Activated CD4-positive, CD25-positive, alpha-beta regulatory T cell treated with anti-CD3 and anti-CD28 coated beads, Interleukin-2, amount 50 U/mL, for 16 hours (primary cell): ENCODE data around the gene CDK4.
"Not testable (repeated sequence)": the region's sequence is repeated elsewhere in the genome, so short reads cannot be mapped to it uniquely, and the experiment has no call there.

Source experiments
- DNase-seq: peaks from one replicate; pipeline ENCODE4 v3.0.0-alpha.2; 2020; ENCODE audit warnings: low read depth, low spot score

The CDK4 gene

GRCh38 chr12:57751788-57752667, at the start of gene CDK4:
Gene CDK4, minus strand, starts transcription at chr12:57752310. Its CDS starts 593 bp downstream, at chr12:57751717.
- DNase-seq = peak; percentile 96

DNA sequence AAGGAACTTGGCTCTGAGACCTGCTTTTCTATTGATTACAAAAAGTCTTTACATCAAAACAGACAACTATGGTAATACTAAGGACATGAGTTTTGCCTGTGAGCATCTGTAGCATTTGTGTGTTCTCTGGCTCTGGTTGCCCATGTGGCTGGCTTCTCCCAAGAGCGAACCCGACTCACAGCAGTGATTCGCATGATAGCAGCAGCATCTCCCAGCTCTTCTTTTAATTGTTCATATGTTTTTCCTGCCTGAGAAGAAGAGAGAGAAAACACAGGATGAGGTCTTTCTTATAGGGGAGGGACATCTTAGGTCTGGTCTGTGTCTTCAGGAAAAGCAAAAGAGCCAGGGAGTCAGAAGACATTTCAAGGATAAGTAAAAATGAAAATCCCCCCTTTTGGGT, 48.9 kb upstream of the CDK4 start:
- no peak for DNase-seq

DNA sequence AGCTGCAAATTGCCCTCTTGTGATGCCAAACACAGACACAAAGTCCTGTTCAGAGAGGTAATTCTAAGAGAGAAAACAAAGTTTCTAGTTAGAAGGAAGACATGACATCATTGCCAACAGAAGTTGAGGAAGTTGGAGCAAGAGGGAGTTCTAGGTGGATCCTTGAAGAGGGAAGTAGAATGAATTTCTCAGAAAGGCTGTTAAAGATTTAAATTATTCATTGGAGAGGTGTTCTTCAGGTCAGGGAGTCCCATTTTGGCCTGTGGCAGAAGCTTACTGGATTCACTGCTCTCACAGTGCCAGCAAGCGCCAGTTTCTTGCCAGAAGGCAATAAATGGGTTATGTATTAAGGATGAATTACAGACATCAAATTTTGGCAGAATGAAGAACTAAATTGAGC, 45.8 kb upstream of the CDK4 start:
- no peak for DNase-seq

DNA sequence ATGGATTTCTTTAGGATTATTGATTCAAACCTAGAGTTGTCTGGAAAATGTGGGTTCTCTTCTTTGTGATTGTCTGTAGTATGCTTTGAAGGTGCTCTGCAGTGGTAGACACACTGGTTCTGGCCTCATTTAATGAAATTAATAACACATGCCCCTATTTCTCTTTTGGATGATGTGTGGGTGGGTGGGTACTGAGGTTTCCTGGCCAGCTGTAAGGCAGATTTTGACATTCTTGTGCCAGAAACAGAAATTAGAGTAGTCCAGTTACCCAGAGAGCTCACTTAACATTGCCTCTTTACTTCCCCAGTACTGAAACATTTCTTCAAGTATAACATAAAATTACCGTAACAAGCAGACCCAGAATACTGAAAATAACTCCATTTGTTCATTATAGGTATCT, 44.9 kb upstream of the CDK4 start:
- DNase-seq = no peak

DNA sequence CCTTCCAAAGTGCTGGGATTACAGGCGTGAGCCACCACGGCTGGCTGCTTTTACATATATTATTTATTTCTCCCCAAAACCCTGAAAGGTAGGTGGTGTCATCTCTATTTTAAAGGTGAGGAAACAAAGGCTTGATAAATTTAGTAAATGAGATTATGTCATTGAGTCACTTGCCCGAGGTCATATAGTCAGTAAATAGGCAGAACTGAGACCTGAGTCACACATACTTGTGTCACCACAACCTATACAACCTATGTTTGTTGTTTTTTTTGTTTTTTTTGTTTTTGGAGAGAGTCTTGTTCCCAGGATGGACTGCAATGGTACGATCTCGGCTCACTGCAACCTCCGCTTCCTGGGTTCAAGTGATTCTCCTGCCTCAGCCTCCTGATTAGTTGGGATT, 43.2 kb upstream of the CDK4 start:
- no peak for DNase-seq

- DNase-seq = no peak
Measured at GRCh38 chr12:57793920-57794319, 41.8 kb upstream of the CDK4 start.

DNA sequence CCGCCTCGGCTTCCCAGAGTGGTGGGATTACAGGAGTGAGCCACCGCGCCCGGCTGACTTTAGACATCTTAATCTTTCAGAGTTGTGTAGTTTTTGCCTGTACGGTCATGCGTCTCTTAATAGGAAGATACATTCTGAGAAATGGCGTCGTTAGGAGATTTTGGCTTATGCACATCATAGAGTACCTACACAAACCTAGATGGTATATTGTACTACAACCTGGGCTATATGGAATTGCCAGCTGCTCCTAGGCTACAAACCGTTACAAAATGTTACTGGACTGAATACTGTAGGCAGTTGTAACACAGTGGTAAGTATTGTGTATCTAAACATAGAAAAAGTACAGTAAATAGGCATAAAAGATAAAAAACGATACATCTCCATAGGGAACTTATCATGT, 31.8 kb upstream of the CDK4 start:
- DNase-seq = no peak

DNA sequence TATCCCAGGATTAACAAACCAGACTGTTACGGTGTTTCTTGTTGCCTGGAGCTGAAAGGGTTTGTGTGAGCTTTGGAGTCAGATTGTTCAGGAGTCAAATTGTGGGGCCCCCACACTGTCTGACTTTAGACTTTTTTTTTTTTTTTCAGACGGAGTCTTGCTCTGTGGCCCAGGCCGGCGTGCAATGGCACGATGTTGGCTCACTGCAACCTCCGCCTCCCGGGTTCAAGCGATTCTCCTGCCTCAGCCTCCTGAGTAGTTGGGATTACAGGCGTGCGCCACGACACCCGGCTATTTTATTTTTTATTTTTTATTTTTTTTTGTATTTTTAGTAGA, 31.3 kb upstream of the CDK4 start:
- no peak for DNase-seq

GRCh38 chr12:57782608-57783465, 30.7 kb upstream of the CDK4 start, which contains the start of gene TSFM:
Gene TSFM, plus strand, starts transcription at chr12:57782787. Its CDS starts 15 bp downstream, at chr12:57782802.
- DNase-seq = peak; percentile 97

- DNase-seq = no peak
Measured at GRCh38 chr12:57782243-57782607, 30.1 kb upstream of the CDK4 start.

DNA sequence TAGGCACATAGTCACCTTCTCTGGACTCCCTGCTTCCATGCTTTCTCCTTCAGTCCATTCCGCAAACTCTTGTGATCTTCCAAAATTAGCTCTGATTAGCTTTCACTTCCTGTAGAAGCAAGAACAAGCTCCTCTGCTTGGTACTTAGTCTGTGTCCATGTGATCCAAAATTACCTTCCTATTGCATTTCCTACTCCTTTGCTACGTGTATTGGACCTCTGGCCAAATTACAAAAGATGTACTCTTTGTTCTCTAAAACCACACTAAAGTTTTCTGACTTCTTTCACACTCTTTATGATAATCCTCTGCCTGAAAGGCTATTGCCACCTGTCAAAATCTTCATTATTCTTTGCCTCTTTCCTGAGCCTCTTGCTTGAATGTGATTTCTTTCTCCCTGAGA, 29.7 kb upstream of the CDK4 start:
- no peak for DNase-seq

DNA sequence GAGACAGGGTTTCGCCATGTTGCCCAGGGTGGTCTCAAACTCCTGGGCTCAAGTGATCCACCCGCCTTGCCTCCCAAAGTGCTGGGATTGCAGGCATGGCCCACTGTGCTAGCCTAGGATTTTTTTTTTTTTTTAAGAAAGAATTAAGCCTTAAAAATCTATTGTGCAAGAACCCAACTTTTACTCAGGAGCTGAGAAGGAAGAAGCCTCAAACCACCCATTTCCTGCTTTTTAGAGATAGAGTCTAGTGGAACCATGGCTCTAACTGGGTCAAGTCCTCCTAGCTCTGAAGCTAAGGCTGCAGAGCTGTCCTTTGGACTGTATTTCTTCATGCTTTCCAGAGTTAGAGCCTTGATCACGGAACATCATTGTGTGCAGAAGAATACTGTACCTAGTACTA, 29.1 kb upstream of the CDK4 start:
- no peak for DNase-seq

DNA sequence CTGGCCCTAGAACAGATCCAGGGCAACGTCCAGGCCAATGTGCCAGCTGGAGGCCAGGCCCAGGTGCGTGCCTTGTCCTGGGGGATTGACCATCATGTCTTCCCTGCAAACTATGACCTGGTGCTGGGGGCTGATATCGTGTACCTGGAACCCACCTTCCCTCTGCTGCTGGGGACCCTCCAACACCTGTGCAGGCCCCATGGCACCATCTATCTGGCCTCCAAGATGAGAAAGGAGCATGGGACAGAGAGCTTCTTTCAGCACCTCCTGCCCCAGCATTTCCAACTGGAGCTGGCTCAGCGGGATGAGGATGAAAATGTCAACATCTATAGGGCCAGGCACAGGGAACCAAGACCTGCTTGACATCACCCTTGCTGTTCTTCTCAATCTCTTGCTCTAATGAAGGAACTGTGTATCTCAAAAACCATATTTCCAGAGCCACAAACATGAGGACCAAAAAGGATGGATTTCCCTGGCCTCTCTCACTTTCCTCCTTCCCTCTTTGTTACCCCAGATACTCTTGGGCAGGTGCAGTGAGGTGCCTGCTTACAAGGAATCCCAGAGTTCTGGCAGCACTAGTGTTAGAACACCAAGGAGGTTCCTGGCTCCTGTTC, 28.3 kb upstream of the CDK4 start:
- no peak for DNase-seq

DNA sequence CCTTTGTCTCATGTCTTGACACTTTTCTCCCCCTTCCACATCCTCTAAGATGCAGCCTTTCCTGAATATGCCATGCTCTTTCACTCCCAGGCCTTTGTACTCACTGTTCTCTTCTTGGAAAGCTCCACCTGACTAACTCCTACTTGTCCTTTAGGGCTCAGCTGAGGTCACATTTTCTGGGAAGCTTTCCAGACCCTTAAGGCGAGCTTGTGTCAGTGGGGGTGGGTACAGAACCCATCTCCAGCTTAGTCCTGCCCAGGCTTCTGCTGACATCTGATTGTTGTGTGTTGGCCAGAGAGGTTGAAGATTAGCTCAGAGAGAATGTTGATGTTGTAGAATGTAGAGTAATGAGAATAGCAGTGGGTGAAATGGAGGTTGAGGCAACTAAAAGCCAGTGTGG, 27.6 kb upstream of the CDK4 start:
- no peak for DNase-seq

GRCh38 chr12:57777911-57778310, 25.8 kb upstream of the CDK4 start:
- DNase-seq = no peak

DNA sequence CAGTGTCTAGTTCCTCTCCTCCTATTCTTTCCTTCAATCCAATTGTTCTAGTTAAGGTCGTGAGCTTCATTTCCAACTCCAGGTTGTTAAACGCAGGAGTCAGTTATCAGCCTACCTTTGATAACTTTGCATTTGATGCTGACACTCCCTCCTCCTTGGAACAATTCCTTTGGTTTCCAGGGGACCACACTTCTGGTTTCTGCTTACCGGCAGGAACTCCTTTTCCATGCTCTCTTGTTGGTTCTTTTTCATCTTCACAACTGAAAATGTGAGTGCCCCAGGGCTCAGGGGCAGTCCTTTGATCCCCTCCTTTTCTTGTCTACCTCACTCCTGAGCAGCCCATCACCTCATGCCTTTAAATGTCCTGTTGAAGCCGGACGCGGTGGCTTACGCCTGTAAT, 25.3 kb upstream of the CDK4 start:
- DNase-seq = no peak

GRCh38 chr12:57776247-57776587, 24.1 kb upstream of the CDK4 start:
- no peak for DNase-seq

DNA sequence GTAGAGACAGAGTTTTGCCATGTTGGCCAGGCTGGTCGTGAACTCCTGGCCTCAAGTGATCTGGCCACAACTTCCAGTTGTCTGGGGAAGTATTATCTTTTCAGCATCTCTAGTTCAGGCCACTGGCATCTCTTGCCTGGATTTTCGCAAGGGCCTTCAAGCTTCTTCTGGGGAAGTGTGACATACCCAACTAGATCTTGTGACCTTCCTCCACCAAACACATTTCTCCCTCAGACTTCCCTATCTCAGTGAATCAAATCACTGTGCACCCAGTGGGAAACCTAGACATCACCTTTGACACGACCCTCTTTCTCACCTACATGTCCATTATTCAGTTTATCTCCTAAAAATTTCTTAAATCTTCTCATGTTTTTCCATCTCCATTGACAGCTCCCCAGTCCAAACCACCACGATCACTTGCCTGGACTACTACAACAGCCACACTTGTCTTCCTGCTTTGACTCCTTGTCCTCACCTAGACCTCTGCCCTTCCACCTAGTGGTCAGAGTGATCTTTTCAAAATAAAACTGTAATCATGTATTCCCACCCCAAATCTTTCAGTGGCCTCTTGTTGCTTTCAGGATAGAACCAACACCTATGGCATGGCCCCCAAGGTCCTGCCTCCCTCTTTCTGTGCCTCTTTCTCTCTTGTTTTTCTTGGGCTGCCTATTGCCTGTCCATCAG, 23.6 kb upstream of the CDK4 start:
- no peak for DNase-seq

- DNase-seq = no peak
Measured at GRCh38 chr12:57775044-57775443, 22.9 kb upstream of the CDK4 start.

GRCh38 chr12:57774634-57775033, 22.5 kb upstream of the CDK4 start:
- DNase-seq = not testable (repeated sequence)

GRCh38 chr12:57772429-57773322, 20.6 kb upstream of the CDK4 start, which contains the start of gene EEF1AKMT3:
Gene EEF1AKMT3, plus strand, starts transcription at chr12:57772614. Its CDS starts 111 bp downstream, at chr12:57772725.
- no peak for DNase-seq
